Dermis microvascular lymphatic vessel endothelial cell (primary cell): ENCODE data around the gene DIP2C. TPM values are rescaled to one million over a fixed set of nuclear protein-coding genes. Genes with fewer than 3 reads are reported as not detected.
"Not testable (repeated sequence)": the region's sequence is repeated elsewhere in the genome, so short reads cannot be mapped to it uniquely, and the experiment has no call there.

Experiments used
- DNase-seq, 2 donors: peaks; one replicate each; pipeline versions ENCODE4 v3.0.0 to v3.0.0-alpha.2; 2010; ENCODE audit warnings: low read depth in 2 of 2
- total RNA-seq: library from RNA; depleted of rRNA; stranded (reverse); fragments of >200 nt; gene quantifications from 2 replicates; pipeline ENCODE4 v1.2.1, GENCODE V29; 2014

Gene DIP2C
- total RNA-seq, 1 donor from 2014 or later = 4.5 TPM

DNA sequence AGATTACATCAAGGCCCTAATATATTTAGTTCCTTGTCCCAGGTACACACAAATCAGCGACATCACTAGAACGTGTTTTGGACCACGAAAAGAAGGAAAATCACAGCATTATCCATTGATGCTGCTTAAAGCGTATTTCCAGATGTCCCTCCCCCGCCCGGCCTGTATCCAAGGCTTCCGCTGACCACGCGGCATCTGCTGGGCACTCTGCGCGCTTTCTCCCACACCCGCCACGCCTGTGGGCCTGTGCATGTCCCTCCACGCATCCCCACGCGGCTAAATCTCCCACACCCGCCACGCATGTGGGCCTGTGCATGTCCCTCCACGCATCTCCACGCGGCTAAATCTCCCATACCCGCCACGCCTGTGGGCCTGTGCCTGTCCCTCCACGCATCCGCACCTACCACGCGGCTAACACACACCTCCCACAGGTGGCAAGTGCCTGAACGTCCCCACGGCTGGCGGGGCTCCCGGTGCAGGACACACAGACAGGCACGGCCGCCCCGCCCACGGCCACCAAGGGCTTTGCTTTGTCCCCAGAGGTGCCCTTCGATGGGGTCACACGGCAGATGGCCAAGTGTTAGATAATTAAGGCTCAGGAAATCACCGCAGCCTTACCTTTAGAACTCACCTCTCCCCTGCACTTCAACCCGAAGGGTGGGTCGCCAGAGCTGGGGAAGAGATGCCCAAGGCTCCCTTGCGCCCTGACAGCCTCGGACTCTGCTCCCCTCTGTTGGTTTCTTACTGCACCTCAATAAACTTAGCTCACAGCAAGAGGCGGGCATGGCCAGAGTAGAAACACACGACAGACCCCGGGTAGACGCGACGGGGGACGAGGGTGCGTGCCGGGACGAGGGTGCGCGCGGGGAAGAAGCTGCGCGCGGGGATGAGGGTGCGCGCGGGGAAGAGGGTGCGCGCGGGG is 49.5 kb downstream of the DIP2C start:
- DNase-seq = no peak

- DNase-seq = no peak
Observed at GRCh38 chr10:639001-639750, 50.3 kb downstream of the DIP2C start.

DNA sequence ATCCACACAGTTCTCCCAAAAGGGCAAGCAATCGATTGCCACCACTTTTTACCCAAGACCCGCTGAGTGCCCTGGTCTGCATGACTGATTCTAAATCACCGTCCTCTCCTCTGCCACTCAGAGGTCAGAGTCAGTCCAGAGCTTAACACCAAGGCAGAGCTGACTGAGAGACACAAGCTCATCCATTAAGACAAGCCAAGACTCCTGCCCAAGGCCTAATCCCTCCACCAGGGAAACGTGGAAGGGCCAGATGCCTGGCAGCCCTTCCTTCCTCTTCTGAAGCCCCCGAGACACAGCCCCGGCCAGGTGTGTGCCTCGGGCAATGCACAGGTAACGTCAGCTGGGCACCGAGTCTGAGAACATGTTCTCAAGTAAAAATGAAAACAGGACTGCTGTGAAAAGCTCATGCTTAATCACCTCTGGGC is 51.7 kb downstream of the DIP2C start:
- DNase-seq = no peak

GRCh38 chr10:637221-637620 is 52.2 kb downstream of the DIP2C start:
- no peak for DNase-seq

- no peak for DNase-seq
Observed at GRCh38 chr10:636769-637168, 52.7 kb downstream of the DIP2C start.

DNA sequence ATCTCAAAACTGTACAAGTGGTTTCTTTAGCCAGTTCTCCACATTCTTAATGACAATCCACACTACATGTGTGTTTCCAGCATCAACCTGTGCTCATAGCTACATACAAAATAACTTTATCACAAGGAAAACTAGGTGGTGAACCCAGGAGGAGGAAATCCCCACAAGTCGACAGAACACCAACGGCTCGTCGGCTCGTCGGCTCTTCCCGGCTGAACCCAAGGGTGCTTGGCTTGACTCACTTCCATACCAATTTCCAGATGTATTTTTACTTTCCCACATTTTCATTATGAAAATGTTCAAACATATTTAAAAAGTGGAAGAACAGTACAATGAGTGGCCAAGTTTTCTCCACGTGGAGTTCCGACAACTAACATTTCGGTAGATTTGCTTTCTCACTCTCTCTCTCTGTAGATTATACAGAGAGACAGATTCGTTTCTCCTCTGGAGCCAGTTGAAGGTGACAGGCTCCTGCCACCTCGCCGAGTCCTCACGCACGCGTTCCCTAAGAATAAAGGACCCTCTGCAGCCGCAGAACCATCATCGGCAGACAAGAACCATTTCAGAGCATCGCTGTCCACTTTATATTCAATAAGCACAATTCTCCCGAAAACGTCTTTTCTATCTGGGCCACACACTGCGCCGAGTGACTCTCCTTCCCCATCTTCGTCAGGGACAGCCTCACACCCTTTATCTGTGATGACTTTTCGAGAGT is 53.3 kb downstream of the DIP2C start:
- DNase-seq = no peak

- no peak for DNase-seq
Observed at GRCh38 chr10:635088-635861, 54.2 kb downstream of the DIP2C start.

DNA sequence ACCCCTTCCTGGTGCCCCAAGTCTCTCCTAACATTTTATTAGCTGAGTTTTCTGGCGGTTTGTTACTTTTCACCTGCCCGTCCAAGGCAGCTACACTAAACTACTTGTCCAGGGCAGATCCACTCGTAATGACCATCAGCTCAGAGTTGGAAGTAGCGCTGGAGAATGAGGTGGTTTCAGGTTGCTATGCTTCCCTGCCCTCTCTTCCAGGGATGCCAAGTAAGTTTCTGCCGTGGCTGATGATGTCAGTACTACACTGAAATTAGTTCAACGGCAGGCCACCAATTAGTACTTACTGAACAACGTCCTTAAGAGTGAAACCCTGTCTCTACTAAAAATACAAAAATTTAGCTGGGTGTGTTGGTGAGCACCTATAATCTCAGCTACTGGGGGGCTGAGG is 55.2 kb downstream of the DIP2C start:
- no peak for DNase-seq

DNA sequence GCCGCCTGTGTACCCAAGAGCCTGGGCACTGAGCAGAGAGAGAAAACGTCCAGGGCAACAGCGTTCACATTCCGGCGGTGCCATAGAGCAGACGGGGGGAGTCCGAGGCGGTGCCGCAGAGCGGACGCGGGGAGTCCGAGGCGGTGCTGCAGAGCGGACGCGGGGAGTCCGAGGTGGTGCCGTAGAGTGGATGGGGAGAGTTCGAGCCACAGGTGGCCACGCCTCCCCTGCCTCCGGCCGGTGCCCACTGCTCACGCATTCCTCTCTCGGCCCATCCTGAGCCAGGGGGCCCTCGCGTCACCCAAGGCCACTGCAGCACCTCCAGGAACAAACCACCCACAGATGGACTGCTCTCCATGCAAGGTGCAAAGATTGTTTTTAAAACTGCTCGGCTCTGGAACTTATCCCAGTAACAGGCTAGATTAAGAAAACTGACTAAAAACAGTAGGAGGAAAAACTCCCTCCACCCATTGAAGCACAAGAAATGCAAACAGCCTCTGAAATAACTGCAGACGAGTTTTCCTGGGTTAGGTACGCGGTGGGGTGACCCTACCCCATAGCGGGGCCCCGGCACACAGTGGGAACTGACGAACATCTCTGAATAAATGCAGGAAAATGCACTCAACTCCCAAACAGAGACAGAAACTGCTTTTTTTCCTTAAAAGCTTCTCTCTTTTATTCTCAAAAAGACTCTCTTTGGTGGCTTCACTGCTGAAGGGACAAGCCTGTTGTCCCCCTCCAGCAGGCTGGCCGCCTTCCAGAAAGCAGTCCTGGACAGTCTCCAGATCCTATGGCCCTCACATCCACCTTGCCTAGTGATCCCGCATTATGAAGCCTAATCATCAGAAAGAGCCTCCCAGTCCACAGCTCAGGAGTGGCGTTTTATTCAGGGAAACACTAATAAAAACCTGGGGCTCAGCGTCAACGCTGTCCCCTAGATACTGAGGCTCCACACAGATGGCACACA is 55.9 kb downstream of the DIP2C start:
- no peak for DNase-seq

GRCh38 chr10:632807-633177 is 56.7 kb downstream of the DIP2C start:
- DNase-seq = not testable (repeated sequence)

DNA sequence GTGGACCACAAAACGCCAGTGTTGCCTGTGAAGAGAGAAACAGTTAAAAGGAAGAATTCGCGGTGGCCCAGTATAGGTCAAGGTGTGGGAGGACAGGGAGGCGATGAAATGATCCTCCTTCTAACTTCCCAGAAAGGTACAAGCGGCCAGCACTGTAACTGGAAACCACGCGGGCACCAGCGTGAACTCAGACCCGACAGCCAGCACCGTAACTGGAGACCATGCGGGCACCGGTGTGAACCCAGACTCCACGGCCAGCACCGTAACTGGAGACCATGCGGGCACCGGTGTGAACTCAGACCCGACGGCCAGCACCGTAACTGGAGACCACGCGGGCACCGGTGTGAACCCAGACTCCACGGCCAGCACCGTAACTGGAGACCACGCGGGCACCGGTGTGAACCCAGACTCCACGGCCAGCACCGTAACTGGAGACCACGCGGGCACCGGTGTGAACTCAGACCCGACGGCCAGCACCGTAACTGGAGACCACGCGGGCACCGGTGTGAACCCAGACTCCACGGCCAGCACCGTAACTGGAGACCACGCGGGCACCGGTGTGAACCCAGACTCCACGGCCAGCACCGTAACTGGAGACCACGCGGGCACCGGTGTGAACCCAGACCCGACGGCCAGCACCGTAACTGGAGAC is 57.2 kb downstream of the DIP2C start:
- not testable (repeated sequence) for DNase-seq

- no peak for DNase-seq
Observed at GRCh38 chr10:631266-631665, 58.2 kb downstream of the DIP2C start.

- no peak for DNase-seq
Observed at GRCh38 chr10:630581-631073, 58.8 kb downstream of the DIP2C start.

- no peak for DNase-seq
Observed at GRCh38 chr10:629186-629998, 60.1 kb downstream of the DIP2C start.

DNA sequence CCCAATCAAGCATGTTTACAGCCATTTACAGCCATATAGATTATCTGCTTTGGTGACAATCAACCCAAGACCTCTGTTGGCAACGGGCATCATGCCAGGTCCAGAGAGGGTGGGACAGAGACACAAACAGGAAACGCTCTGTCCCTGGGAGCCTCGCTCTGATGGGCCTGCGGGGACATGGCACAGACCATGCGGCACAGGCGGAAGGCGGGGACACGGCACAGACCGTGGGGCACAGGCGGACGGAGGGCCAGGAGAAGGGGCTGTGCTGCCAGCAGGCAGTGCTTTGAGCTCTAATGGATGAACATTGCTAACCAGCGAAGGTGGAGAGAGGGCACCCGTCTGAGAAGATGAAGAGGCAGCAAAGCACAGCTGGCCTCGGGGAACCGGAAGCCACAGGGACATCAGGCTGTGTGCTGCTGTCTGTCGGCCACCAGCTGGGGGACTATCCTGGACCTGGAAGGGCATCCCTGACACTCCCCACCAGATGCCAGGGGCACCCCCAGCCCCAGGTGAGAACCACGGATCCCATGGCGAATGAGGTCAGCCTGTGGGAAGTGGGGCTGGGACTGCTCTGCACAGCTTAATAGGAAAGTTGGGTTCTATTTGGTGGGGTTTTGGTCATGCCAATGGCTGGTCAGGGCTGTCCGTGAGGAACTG is 61.0 kb downstream of the DIP2C start:
- peak in 1 of 2 donors; percentile 30 for DNase-seq

DNA sequence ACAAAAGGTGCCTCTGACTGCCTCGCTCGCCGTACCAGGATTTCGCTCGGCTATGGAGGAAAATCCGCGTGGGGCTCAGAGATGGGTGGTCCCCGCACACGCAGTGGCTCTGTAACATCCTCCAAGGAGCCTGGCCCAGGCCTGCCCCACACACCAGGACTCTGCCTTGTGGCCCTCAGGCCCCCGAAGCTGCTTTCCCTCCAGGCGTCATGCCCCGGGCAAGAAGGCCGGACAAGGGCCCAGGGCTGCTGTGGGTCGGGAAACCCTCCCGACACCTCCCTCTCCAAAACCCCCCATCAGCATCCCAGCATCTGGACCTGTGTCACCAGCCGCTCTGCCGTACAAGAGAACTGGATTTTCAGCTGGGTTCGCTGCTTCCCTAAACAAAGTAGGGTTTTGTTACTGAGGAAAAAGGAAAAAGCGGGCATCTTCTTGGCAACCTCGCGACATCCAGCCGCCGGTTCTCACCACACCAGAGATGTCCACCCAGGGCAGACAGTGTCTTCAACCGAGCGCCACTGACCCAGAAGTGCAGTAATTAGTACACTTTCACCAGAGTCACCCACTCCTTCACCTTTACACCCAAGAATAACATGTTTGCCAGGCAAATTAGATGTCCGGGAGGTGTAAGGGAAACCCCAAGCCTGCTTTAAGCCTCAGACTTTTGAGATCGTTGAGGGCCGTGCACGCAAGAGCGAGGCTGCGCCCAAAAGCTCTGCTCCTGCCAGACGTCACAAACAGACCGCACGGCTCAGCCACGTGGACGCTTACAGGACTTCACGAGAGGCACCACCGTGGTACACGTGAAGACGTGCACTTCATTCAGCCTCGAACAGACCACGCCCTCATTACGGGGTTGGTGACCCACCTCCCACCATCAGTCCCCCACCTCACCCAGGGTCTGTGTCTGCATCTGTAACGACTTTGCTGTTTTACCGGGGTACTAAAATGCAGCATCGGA is 62.2 kb downstream of the DIP2C start:
- no peak for DNase-seq
